Gastroesophageal sphincter (tissue), 4 donors: ENCODE data around the gene CTNNBIP1. TPM values are rescaled to one million over a fixed set of nuclear protein-coding genes. Genes with fewer than 3 reads are reported as not detected.

Experiments used
- ATAC-seq: fragments of 150-250 bp; one replicate; pipeline ENCODE4 v1.9.1; 2016; ENCODE audit warnings: mild to moderate bottlenecking, moderate library complexity
- H3K27ac ChIP-seq, 4 donors: fragments of 200-600 bp; sonication (generic) in 3 of 4; 1 replicate in 3 of 4; 2 replicates in 1 of 4; pipeline ENCODE4 v1.5.1; 2016 to 2019
- H3K27me3 ChIP-seq: fragments of 200-600 bp; sonication (generic); one replicate; pipeline ENCODE4 v1.5.1; 2019
- H3K36me3 ChIP-seq, 2 donors: fragments of 200-600 bp; sonication (generic); one replicate each; pipeline ENCODE4 v1.5.1; 2019; ENCODE audit warnings: control low read depth in 1 of 2
- H3K4me1 ChIP-seq, 3 donors: fragments of 200-600 bp; sonication (generic); 1 replicate in 2 of 3; 2 replicates in 1 of 3; pipeline ENCODE4 v1.5.1; 2016 to 2019; ENCODE audit warnings: control low read depth in 2 of 3
- H3K4me3 ChIP-seq, 2 donors: fragments of 200-600 bp; sonication (generic); one replicate each; pipeline ENCODE4 v1.5.1; 2019; ENCODE audit warnings: mild to moderate bottlenecking in 1 of 2, moderate library complexity in 1 of 2
- H3K9me3 ChIP-seq, 3 donors: fragments of 200-600 bp; sonication (generic); one replicate each; pipeline ENCODE4 v1.5.1; 2017 to 2019; ENCODE audit warnings: control low read depth in 2 of 3
- EP300 ChIP-seq: sonication (generic); formaldehyde crosslinking; IDR thresholded peaks from one replicate; pipeline ENCODE4 v1.6.1; 2017; ENCODE audit warnings: antibody characterized with exemption, mild to moderate bottlenecking
- POLR2A ChIP-seq, 2 donors: fragments of 450-650 bp; IDR thresholded peaks; one replicate each; pipeline ENCODE4 v1.6.1; 2017; ENCODE audit warnings: antibody characterized with exemption in 2 of 2, mild to moderate bottlenecking in 2 of 2, moderate library complexity in 1 of 2
- POLR2AphosphoS5 ChIP-seq: sonication (generic); formaldehyde crosslinking; IDR thresholded peaks from one replicate; pipeline ENCODE4 v1.6.1; 2017; ENCODE audit warnings: antibody characterized with exemption
- WGBS, 2 donors: methylation state at CpG; one replicate each; pipeline ENCODE4 v1.1.5; 2018; ENCODE audit warnings: low coverage in 1 of 2; 5-methylcytosine and 5-hydroxymethylcytosine counted together
- total RNA-seq, 4 donors: library from RNA; depleted of rRNA; stranded (reverse); fragments of >200 nt; gene quantifications; one replicate each; pipeline ENCODE4 v1.1.0, GENCODE V29; 2016
- TF ChIP-seq, protein P1 (sequence below), 4 experiments: fragments of 200-600 bp in 2 of 4; fragments of 450-650 bp in 2 of 4; sonication (generic) in 1 of 4; IDR thresholded peaks; one replicate each; pipeline ENCODE4 v1.5.1; 2017 to 2019; ENCODE audit warnings: antibody characterized with exemption in 4 of 4, mild to moderate bottlenecking in 2 of 4, moderate library complexity in 2 of 4

Gene CTNNBIP1
- total RNA-seq, 4 donors from 2014 or later, result 13.7 to 27.6 (median 21.0) TPM

DNA sequence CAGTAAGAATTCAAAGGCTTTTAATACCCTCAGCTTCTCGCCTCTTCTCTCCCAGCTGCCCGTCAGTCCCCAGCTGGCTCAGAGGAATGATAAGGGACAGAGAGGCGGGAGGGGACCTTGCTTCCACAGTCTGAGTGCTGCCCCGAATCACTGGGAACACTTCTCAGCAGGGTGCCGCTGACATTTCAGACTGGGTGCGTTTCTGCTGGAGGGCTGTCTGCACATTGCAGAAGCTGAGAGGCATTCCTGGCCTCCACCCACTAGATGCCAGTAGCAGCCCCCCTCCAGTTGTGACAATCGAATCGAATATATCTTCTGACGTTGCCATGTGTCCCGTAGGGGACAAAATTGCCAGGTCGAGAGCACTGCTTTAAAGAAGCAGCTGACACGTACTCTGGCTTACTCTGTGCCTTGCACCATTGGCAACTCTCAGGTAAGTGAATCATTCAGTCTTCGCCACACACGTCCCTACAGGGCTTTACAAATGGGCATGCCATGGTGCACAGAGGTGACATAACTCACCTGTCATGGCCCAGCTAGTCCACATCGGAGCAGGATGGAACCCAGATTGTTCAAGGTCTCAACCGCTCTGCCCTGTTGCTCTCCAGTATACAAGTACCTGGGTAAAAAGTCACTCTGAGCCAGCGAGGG lies 23.9 kb downstream of the CTNNBIP1 start:
- H3K27ac ChIP-seq, result no peak overlapping the region
- WGBS, 2 donors, result 77% methylated on average over 11 of the region's 17 CpGs; no CpG with 5 or more reads in 1 of the 2 donors
- H3K36me3 ChIP-seq, result peaks cover 0 to 13% of the 10 kb centered on the region in 2 donors
- peaks cover 2 to 24% (median 16%) of the 10 kb centered on the region in 3 donors for H3K4me1 ChIP-seq
- H3K4me3 ChIP-seq, result no peak overlapping the region
- no peak for ATAC-seq
- no peaks in the 10 kb centered on the region for H3K9me3 ChIP-seq
- TF ChIP-seq, protein P1, sequence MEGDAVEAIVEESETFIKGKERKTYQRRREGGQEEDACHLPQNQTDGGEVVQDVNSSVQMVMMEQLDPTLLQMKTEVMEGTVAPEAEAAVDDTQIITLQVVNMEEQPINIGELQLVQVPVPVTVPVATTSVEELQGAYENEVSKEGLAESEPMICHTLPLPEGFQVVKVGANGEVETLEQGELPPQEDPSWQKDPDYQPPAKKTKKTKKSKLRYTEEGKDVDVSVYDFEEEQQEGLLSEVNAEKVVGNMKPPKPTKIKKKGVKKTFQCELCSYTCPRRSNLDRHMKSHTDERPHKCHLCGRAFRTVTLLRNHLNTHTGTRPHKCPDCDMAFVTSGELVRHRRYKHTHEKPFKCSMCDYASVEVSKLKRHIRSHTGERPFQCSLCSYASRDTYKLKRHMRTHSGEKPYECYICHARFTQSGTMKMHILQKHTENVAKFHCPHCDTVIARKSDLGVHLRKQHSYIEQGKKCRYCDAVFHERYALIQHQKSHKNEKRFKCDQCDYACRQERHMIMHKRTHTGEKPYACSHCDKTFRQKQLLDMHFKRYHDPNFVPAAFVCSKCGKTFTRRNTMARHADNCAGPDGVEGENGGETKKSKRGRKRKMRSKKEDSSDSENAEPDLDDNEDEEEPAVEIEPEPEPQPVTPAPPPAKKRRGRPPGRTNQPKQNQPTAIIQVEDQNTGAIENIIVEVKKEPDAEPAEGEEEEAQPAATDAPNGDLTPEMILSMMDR (IDR thresholded peaks at IDR 0.05), result no peak
- no peak for TF ChIP-seq EP300
- TF ChIP-seq POLR2A (IDR thresholded peaks at IDR 0.05), result no peak
- TF ChIP-seq POLR2AphosphoS5, result no peak
- H3K27me3 ChIP-seq, result no peaks in the 10 kb centered on the region

DNA sequence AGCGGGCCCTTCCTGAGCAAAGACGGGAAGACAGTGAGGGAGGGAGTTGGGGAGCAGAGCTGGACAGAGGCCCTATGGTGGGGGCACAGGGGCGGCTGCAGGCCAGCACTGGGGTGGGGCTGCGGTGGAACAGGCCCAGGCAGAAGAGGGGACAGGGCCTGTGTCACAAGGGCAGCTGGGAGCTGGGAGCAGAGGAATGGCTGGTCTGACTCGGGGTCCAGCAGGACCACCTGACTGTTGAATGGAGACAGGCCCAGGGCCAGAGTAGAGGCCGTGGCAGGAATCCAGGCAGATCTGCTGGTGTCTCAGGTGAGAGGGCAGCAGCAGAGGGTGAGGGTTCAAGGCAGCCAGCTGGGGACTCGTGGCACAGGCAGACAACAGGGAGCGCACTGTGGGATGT lies 25.3 kb downstream of the CTNNBIP1 start:
- Histone ChIP-seq H3K4me3 (no peak overlapping the region), H3K9me3 (no peaks in the 10 kb centered on the region), H3K36me3 (peaks cover 0 to 13% of the 10 kb centered on the region in 2 donors), H3K27me3 (no peaks in the 10 kb centered on the region), H3K27ac (no peak overlapping the region), H3K4me1 (peaks cover 0 to 10% (median 2%) of the 10 kb centered on the region in 3 donors)
- no peak for ATAC-seq
- 87% methylated on average over 7 of the region's 8 CpGs; no CpG with 5 or more reads in 1 of the 2 donors for WGBS, 2 donors
- TF ChIP-seq POLR2A (IDR thresholded peaks at IDR 0.05), result no peak
- TF ChIP-seq POLR2AphosphoS5, result no peak
- no peak for TF ChIP-seq EP300
- TF ChIP-seq, protein P1 (IDR thresholded peaks at IDR 0.05), result no peak

DNA sequence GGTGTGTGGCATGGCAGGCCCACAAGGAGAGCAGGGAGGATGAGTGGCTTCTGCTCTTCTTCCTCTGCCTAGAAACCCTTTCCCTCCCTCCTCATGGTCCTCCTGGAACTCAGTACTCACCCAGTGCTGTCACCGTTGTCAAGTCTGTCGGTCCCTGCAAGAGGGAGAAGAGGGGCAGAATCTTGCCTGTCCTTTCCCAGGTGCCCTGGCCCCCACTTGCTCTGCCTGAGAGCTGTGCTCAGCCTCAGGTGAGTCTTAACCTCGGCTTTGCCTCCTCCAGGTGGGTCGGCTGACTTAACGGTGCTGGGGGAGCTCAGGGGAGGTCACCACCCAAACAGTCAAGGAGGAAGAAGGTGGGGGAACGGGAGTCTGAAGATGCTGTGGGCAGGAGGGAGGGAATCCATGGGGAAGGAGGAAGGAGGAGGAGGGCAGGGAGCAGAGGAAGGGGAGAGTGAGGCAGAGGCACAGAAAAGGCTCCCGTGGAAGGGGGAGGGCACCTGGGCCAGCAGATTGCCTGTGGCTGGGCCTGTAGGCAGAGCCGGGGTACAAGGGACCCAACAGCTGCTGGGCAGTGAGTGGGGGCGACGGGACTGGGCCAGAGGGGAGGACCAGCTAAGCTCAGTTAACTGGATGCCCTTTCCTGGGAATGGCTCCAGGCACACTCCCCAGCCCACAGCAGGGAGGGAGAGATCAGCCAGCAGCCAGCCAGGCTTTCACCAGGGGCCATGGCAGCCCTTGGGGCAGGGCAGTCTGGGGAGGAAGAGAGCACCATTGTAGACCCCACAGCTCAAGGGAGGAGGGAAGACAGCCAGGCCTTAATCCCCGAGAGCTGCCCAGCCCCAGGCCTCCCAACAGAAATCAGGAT lies 26.3 kb downstream of the CTNNBIP1 start:
- 73 to 85% methylated on average over 6 to 8 of the region's 11 CpGs for WGBS, 2 donors
- TF ChIP-seq, protein P1 (IDR thresholded peaks at IDR 0.05), result no peak
- no peak for TF ChIP-seq EP300
- TF ChIP-seq POLR2AphosphoS5, result no peak
- no peak for TF ChIP-seq POLR2A (IDR thresholded peaks at IDR 0.05)
- ATAC-seq, result no peak
- Histone ChIP-seq H3K27me3 (no peaks in the 10 kb centered on the region), H3K4me3 (no peak overlapping the region), H3K27ac (no peak overlapping the region), H3K36me3 (peaks cover 0 to 13% of the 10 kb centered on the region in 2 donors), H3K4me1 (peaks cover 0 to under 1% (median 0%) of the 10 kb centered on the region in 3 donors), H3K9me3 (no peaks in the 10 kb centered on the region)

DNA sequence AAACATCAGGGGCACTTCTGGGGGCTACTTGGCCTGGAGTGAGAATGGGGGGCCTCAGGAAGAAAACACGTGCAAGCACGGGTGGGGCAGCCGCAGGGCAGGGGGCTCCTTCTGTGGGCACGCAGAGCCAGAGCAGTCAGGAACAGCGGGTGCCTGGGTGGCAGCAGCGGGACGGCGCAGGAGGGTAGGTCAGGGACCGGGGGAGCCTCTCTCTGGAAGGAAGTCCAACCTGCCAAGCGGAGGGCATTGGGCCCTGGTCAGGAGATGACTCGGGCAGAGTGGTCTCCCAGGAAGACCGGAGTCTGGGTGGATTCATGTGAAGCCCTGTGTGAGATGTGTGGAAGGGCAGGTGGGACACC lies 27.1 kb downstream of the CTNNBIP1 start:
- Histone ChIP-seq H3K36me3 (peaks cover 0 to 13% of the 10 kb centered on the region in 2 donors), H3K27me3 (no peaks in the 10 kb centered on the region), H3K4me1 (no peaks in the 10 kb centered on the region), H3K9me3 (no peaks in the 10 kb centered on the region), H3K27ac (no peak overlapping the region), H3K4me3 (no peak overlapping the region)
- ATAC-seq, result no peak
- TF ChIP-seq POLR2AphosphoS5 (no peak), EP300 (no peak), POLR2A (IDR thresholded peaks at IDR 0.05) (no peak)
- TF ChIP-seq, protein P1 (IDR thresholded peaks at IDR 0.05), result no peak
- 85 to 100% methylated on average over 3 to 7 of the region's 12 CpGs for WGBS, 2 donors
